Neuron (in vitro differentiated cells): ENCODE results near the gene E2F6.

ENCODE experiments used
- H2AFZ ChIP-seq: one replicate; pipeline ENCODE4 v1.6.1; 2013; ENCODE audit warnings: low read depth, mild to moderate bottlenecking, inconsistent platforms, low read length, moderate library complexity
- H3K27me3 ChIP-seq: one replicate; pipeline ENCODE4 v1.6.1; 2013; ENCODE audit warnings: low read length; ENCODE audit not compliant: insufficient read depth
- H3K36me3 ChIP-seq: one replicate; pipeline ENCODE4 v1.6.1; 2013; ENCODE audit warnings: low read length; ENCODE audit not compliant: insufficient read depth
- H3K4me1 ChIP-seq: one replicate; pipeline ENCODE4 v1.6.1; 2013; ENCODE audit warnings: low read length; ENCODE audit not compliant: insufficient read depth
- H3K4me3 ChIP-seq: 2 replicates; pipeline ENCODE4 v1.5.1; 2013; ENCODE audit warnings: mild to moderate bottlenecking, low read length, moderate library complexity
- H3K9me3 ChIP-seq: one replicate; pipeline ENCODE4 v1.6.1; 2013; ENCODE audit warnings: low read length

E2F6 gene

GRCh38 chr2:11398750-11399437 is 67.1 kb downstream of the E2F6 start:
- H3K4me1 ChIP-seq, result no peaks in the 10 kb centered on the region
- H3K9me3 ChIP-seq, result no peaks in the 10 kb centered on the region
- no peak overlapping the region for H3K4me3 ChIP-seq
- H3K36me3 ChIP-seq, result no peaks in the 10 kb centered on the region
- no peaks in the 10 kb centered on the region for H3K27me3 ChIP-seq
- no peak overlapping the region for H2AFZ ChIP-seq

- H3K4me3 ChIP-seq, result no peak overlapping the region
- no peak overlapping the region for H2AFZ ChIP-seq
- H3K9me3 ChIP-seq, result no peaks in the 10 kb centered on the region
- H3K27me3 ChIP-seq, result no peaks in the 10 kb centered on the region
- H3K4me1 ChIP-seq, result no peaks in the 10 kb centered on the region
- H3K36me3 ChIP-seq, result no peaks in the 10 kb centered on the region
Measured at GRCh38 chr2:11397513-11397912, 68.4 kb downstream of the E2F6 start.

GRCh38 chr2:11396467-11397445 is 69.2 kb downstream of the E2F6 start:
- Histone ChIP-seq H3K27me3 (no peaks in the 10 kb centered on the region), H3K36me3 (no peaks in the 10 kb centered on the region), H3K4me1 (peaks cover 3% of the 10 kb centered on the region), H2AFZ (no peak overlapping the region), H3K9me3 (no peaks in the 10 kb centered on the region), H3K4me3 (no peak overlapping the region)

GRCh38 chr2:11396021-11396420 is 69.9 kb downstream of the E2F6 start:
- Histone ChIP-seq H3K4me3 (no peak overlapping the region), H3K27me3 (no peaks in the 10 kb centered on the region), H3K9me3 (no peaks in the 10 kb centered on the region), H2AFZ (no peak overlapping the region), H3K36me3 (no peaks in the 10 kb centered on the region), H3K4me1 (peaks cover 11% of the 10 kb centered on the region)

- H3K27me3 ChIP-seq, result no peaks in the 10 kb centered on the region
- no peak overlapping the region for H2AFZ ChIP-seq
- no peaks in the 10 kb centered on the region for H3K36me3 ChIP-seq
- H3K4me1 ChIP-seq, result peaks cover 11% of the 10 kb centered on the region
- no peak overlapping the region for H3K4me3 ChIP-seq
- no peaks in the 10 kb centered on the region for H3K9me3 ChIP-seq
Measured at GRCh38 chr2:11395389-11395788, 70.6 kb downstream of the E2F6 start.
